B cell (primary cell): Measurements from ENCODE around the gene STAP1. TPM values are rescaled to one million over a fixed set of nuclear protein-coding genes. Genes with fewer than 3 reads are reported as not detected.

ENCODE experiments used
- ATAC-seq: fragments of 200-7000 bp; cut with Tn5 transposase; one replicate; pipeline ENCODE4 v1.10.0; 2021; ENCODE audit warnings: low read depth, mild to moderate bottlenecking, moderate number of reproducible peaks, moderate library complexity
- CTCF ChIA-PET: fragments of 350-600 bp; sonication (Branson Sonifier 250); formaldehyde crosslinking; loops from one replicate; lab custom pipeline; 2021; ENCODE audit warnings: antibody characterized with exemption, inconsistent platforms; lab: Charles Lee
- POLR2A ChIA-PET: fragments of 350-600 bp; sonication (Branson Sonifier 250); formaldehyde crosslinking; loops from one replicate; lab custom pipeline; 2021; ENCODE audit warnings: antibody characterized with exemption; lab: Charles Lee
- DNase-seq: peaks from one replicate; pipeline ENCODE4 v3.0.0; 2013
- H2AFZ ChIP-seq: 2 replicates; pipeline ENCODE4 v1.6.1; 2012; ENCODE audit warnings: mild to moderate bottlenecking, low read depth, low read length; ENCODE audit not compliant: insufficient read depth, poor library complexity, severe bottlenecking
- H3K27ac ChIP-seq, 2 donors: 1 replicate in 1 of 2; 2 replicates in 1 of 2; pipeline ENCODE4 v1.5.1; 2012 to 2013; ENCODE audit warnings: low read length in 2 of 2, mild to moderate bottlenecking in 2 of 2, moderate library complexity in 1 of 2
- H3K27me3 ChIP-seq, 4 experiments: fragments of 200-600 bp in 1 of 4; sonication (generic) in 1 of 4; replicated peaks in 1 of 4; 1 replicate in 2 of 4; 2 replicates in 2 of 4; pipeline versions ENCODE4 v1.6.1 to v1.7.0; 2013 to 2016; ENCODE audit warnings: low read length in 3 of 4, mild to moderate bottlenecking in 2 of 4, mixed read lengths in 1 of 4, moderate library complexity in 1 of 4; ENCODE audit not compliant: insufficient read depth in 4 of 4, control insufficient read depth in 3 of 4; ENCODE audit errors: control extremely low read depth in 1 of 4
- H3K36me3 ChIP-seq, 2 experiments: replicated peaks in 1 of 2; 1 replicate in 1 of 2; 2 replicates in 1 of 2; pipeline versions ENCODE4 v1.6.1 to v1.7.1; 2013; ENCODE audit warnings: low read length in 1 of 2; ENCODE audit not compliant: insufficient read depth in 2 of 2, control insufficient read depth in 1 of 2; ENCODE audit errors: control extremely low read depth in 1 of 2, extremely low read depth in 1 of 2
- H3K4me1 ChIP-seq, 2 donors: fragments of 200-600 bp in 1 of 2; sonication (generic) in 1 of 2; 1 replicate in 1 of 2; 2 replicates in 1 of 2; pipeline versions ENCODE4 v1.5.1 to v1.6.1; 2013 to 2017; ENCODE audit warnings: low read length in 2 of 2; ENCODE audit not compliant: control insufficient read depth in 2 of 2, insufficient read depth in 2 of 2
- H3K4me2 ChIP-seq: replicated peaks from 2 replicates; pipeline ENCODE3; 2012; ENCODE audit warnings: mild to moderate bottlenecking, low read depth, low read length; ENCODE audit not compliant: poor library complexity, severe bottlenecking
- H3K4me3 ChIP-seq, 5 experiments: fragments of 200-600 bp in 1 of 5; sonication (generic) in 1 of 5; 1 replicate in 3 of 5; 2 replicates in 2 of 5; pipeline versions ENCODE4 v1.5.1 to v1.7.0; 2011 to 2016; ENCODE audit warnings: low read length in 4 of 5, mild to moderate bottlenecking in 4 of 5, low read depth in 2 of 5, control low read depth in 1 of 5, moderate library complexity in 1 of 5; ENCODE audit not compliant: insufficient read depth in 1 of 5; ENCODE audit errors: control extremely low read depth in 1 of 5, extremely low read depth in 1 of 5
- H3K79me2 ChIP-seq: fragments of 200-600 bp; sonication (generic); one replicate; pipeline ENCODE4 v1.6.0; 2016; ENCODE audit warnings: low read length; ENCODE audit not compliant: control insufficient read depth, insufficient read depth
- H3K9ac ChIP-seq: fragments of 200-600 bp; sonication (generic); 2 replicates; pipeline ENCODE4 v1.6.1; 2017; ENCODE audit warnings: mild to moderate bottlenecking, low read length, moderate library complexity
- H3K9me3 ChIP-seq, 3 donors: one replicate each; pipeline versions ENCODE4 v1.6.1 to v1.7.1; 2013; ENCODE audit warnings: low read length in 2 of 3; ENCODE audit not compliant: control insufficient read depth in 2 of 3, insufficient read depth in 1 of 3; ENCODE audit errors: control extremely low read depth in 1 of 3
- H4K20me1 ChIP-seq: 2 replicates; pipeline ENCODE4 v1.6.0; 2012; ENCODE audit warnings: mild to moderate bottlenecking, low read length; ENCODE audit not compliant: insufficient read depth, control insufficient read depth, poor library complexity, severe bottlenecking
- H3K27ac Mint-ChIP-seq: one replicate; pipeline ENCODE4 v1.8.0; 2021; ENCODE audit warnings: mixed read lengths
- H3K27me3 Mint-ChIP-seq: one replicate; pipeline ENCODE4 v1.8.0; 2021; ENCODE audit warnings: mixed read lengths
- H3K4me1 Mint-ChIP-seq: one replicate; pipeline ENCODE4 v1.8.0; 2021; ENCODE audit warnings: mixed read lengths
- H3K4me3 Mint-ChIP-seq: one replicate; pipeline ENCODE4 v1.8.0; 2021; ENCODE audit warnings: mixed read lengths
- H3K9me3 Mint-ChIP-seq: one replicate; pipeline ENCODE4 v1.8.0; 2022; ENCODE audit warnings: mixed read lengths; ENCODE audit not compliant: insufficient read depth
- CTCF ChIP-seq: fragments of 200-600 bp; IDR thresholded peaks from one replicate; pipeline ENCODE4 v1.8.0; 2022; ENCODE audit warnings: antibody characterized with exemption, mild to moderate bottlenecking
- EZH2 ChIP-seq: IDR thresholded peaks from 2 replicates; pipeline ENCODE4 v1.6.1; 2012; ENCODE audit warnings: borderline replicate concordance, low read depth, mild to moderate bottlenecking, moderate library complexity, low read length; ENCODE audit not compliant: insufficient read depth, poor library complexity, severe bottlenecking
- WGBS: methylation state at CpG from one replicate; pipeline ENCODE4 v1.1.5; 2013; ENCODE audit warnings: missing lambda C conversion rate; ENCODE audit not compliant: insufficient coverage; 5-methylcytosine and 5-hydroxymethylcytosine counted together
- intact Hi-C: fragments of 100-400 bp; cut with micrococcal nuclease; formaldehyde crosslinking; loops from one replicate; pipeline ENCODE4 v1.10.0; 2022
- polyA plus RNA-seq: library from polyadenylated mRNA; depleted of rRNA; stranded (reverse); fragments of >200 nt; gene quantifications from 2 replicates; pipeline ENCODE4 v1.2.3, GENCODE V29; 2012
- total RNA-seq, 2 donors: library from RNA; stranded (reverse); fragments of 120-200 nt in 1 of 2; gene quantifications; 1 replicate in 1 of 2; 2 replicates in 1 of 2; pipeline versions ENCODE4 v1.2.3 to v1.2.4, GENCODE V29; 2013 to 2022

The STAP1 gene
- total and polyA plus RNA-seq, 2 donors (not counting 1 experiment from before 2014, with no cell fraction given), result 52.6 to 63.0 TPM

GRCh38 chr4:67587156-67587555 lies 28.6 kb downstream of the STAP1 start:
- Histone ChIP-seq H3K4me1 (peaks cover 3 to 6% of the 10 kb centered on the region in 2 donors), H4K20me1 (no peaks in the 10 kb centered on the region), H3K9ac (no peak overlapping the region), H3K4me3 (no peak overlapping the region), H2AFZ (no peak overlapping the region), H3K36me3 (peaks cover 13 to 51% of the 10 kb centered on the region in 2 experiments), H3K4me2 (no peak overlapping the region), H3K27ac (no peak overlapping the region), H3K79me2 (peaks cover 64% of the 10 kb centered on the region), H3K9me3 (peaks cover 0 to 2% (median 0%) of the 10 kb centered on the region in 3 donors), H3K27me3 (no peaks in the 10 kb centered on the region)
- Mint-ChIP-seq H3K9me3 (no peaks in the 10 kb centered on the region), H3K27ac (no peak overlapping the region), H3K4me1 (peaks cover 20% of the 10 kb centered on the region), H3K27me3 (no peaks in the 10 kb centered on the region), H3K4me3 (no peak overlapping the region)
- no peak for TF ChIP-seq EZH2
- TF ChIP-seq CTCF, result no peak
- ATAC-seq (no peak), DNase-seq (no peak)
- intact Hi-C loops, result no loop called here
- ChIA-PET CTCF (interaction anchor here (0.6 to 2.0 kb wide), 4 partner anchors 14 to 45 kb away, joined by 3 to 6 read pairs (median 3); no protein-coding TSS in a partner anchor), POLR2A (no interaction called here)
- no CpG with 5 or more reads among the region's 3 CpGs for WGBS

- peaks cover 0 to 6% of the 10 kb centered on the region in 2 donors for H3K4me1 ChIP-seq
- H3K27ac ChIP-seq, result no peak overlapping the region
- peak overlapping the region; percentile 4 for H3K27ac Mint-ChIP-seq
- H3K4me2 ChIP-seq, result no peak overlapping the region
- no peak overlapping the region for H3K9ac ChIP-seq
- no peak overlapping the region for H2AFZ ChIP-seq
- peaks cover 23 to 87% of the 10 kb centered on the region in 2 experiments for H3K36me3 ChIP-seq
- no peaks in the 10 kb centered on the region for H3K27me3 ChIP-seq
- no peak overlapping the region for H3K4me3 ChIP-seq
- POLR2A ChIA-PET, result no interaction called here
- H4K20me1 ChIP-seq, result peaks cover 8% of the 10 kb centered on the region
- DNase-seq (no peak), ATAC-seq (no peak)
- H3K79me2 ChIP-seq, result peaks cover 57% of the 10 kb centered on the region
- intact Hi-C loops, result loop anchor here (5.0 kb wide), 1 partner anchor 36 kb away; the partner anchor contains the start of gene STAP1
- TF ChIP-seq CTCF (no peak), EZH2 (no peak)
- CTCF ChIA-PET, result no interaction called here
- no peaks in the 10 kb centered on the region for H3K9me3 Mint-ChIP-seq
- 100% methylated on average over 2 of the region's 2 CpGs for WGBS
- H3K9me3 ChIP-seq, result peaks cover 0 to 7% (median 2%) of the 10 kb centered on the region in 3 donors
- no peaks in the 10 kb centered on the region for H3K27me3 Mint-ChIP-seq
- H3K4me1 Mint-ChIP-seq, result peaks cover 26% of the 10 kb centered on the region
- no peak overlapping the region for H3K4me3 Mint-ChIP-seq
These were observed 35.2 kb downstream of the STAP1 start for GRCh38 chr4:67593741-67594175.
